Gastrocnemius medialis (tissue), 4 donors: ENCODE measurements around the gene PHC1. TPM values are rescaled to one million over a fixed set of nuclear protein-coding genes. Genes with fewer than 3 reads are reported as not detected.

Experiments used
- ATAC-seq, 2 donors: fragments of 150-250 bp; one replicate each; pipeline ENCODE4 v1.9.1; 2016
- DNase-seq, 2 donors: peaks; one replicate each; pipeline ENCODE4 v3.0.0-alpha.2; 2019
- H3K27ac ChIP-seq, 4 donors: fragments of 200-600 bp; sonication (generic); 1 replicate in 1 of 4; 2 replicates in 3 of 4; pipeline ENCODE4 v1.5.1; 2016 to 2018; ENCODE audit warnings: mild to moderate bottlenecking in 2 of 4, moderate library complexity in 1 of 4
- H3K27me3 ChIP-seq, 3 donors: fragments of 200-600 bp; sonication (generic) in 2 of 3; 1 replicate in 1 of 3; 2 replicates in 2 of 3; pipeline versions ENCODE4 v1.5.1 to v1.6.0; 2016 to 2019; ENCODE audit warnings: mild to moderate bottlenecking in 1 of 3, moderate library complexity in 1 of 3
- H3K36me3 ChIP-seq, 2 donors: fragments of 200-600 bp; sonication (generic) in 1 of 2; one replicate each; pipeline ENCODE4 v1.5.1; 2017 to 2018
- H3K4me1 ChIP-seq, 2 donors: fragments of 200-600 bp; sonication (generic) in 1 of 2; one replicate each; pipeline ENCODE4 v1.5.1; 2016 to 2017; ENCODE audit warnings: mild to moderate bottlenecking in 2 of 2
- H3K4me3 ChIP-seq, 4 donors: fragments of 200-600 bp; sonication (generic) in 3 of 4; 1 replicate in 1 of 4; 2 replicates in 3 of 4; pipeline ENCODE4 v1.5.1; 2016 to 2019; ENCODE audit warnings: mild to moderate bottlenecking in 2 of 4
- H3K9me3 ChIP-seq, 3 donors: fragments of 200-600 bp; sonication (generic) in 2 of 3; 1 replicate in 1 of 3; 2 replicates in 2 of 3; pipeline ENCODE4 v1.5.1; 2016 to 2019
- CTCF ChIP-seq, 5 experiments: fragments of 450-650 bp in 3 of 5; fragments of 200-600 bp in 2 of 5; sonication (generic) in 2 of 5; IDR thresholded peaks in 4 of 5; conservative IDR thresholded peaks in 1 of 5; 1 replicate in 4 of 5; 2 replicates in 1 of 5; pipeline ENCODE4 v1.5.1; 2016 to 2019; ENCODE audit warnings: antibody characterized with exemption in 5 of 5, mild to moderate bottlenecking in 3 of 5, moderate library complexity in 3 of 5
- POLR2A ChIP-seq, 2 donors: fragments of 450-650 bp; IDR thresholded peaks; one replicate each; pipeline ENCODE4 v1.6.1; 2017; ENCODE audit warnings: antibody characterized with exemption in 2 of 2, mild to moderate bottlenecking in 2 of 2, moderate library complexity in 2 of 2
- in situ Hi-C, 4 donors: fragments of 200-750 bp; cut with MboI; loops; one replicate each; pipeline versions ENCODE4 v1.15.0 to v1.8.0; 2017; ENCODE audit warnings: low sequenced_read_pairs in 4 of 4
- intact Hi-C: fragments of 100-400 bp; cut with DNase I; formaldehyde crosslinking; loops from one replicate; pipeline ENCODE4 v1.15.1; 2023; ENCODE audit warnings: low total_unique reads
- total RNA-seq, 4 donors: library from RNA; depleted of rRNA; stranded (reverse); fragments of >200 nt; gene quantifications; one replicate each; pipeline versions ENCODE4 v1.1.0 to v1.2.3, GENCODE V29; 2016

PHC1 gene
- total RNA-seq, 4 donors from 2014 or later = 21.9 to 33.5 (median 30.1) TPM

GRCh38 chr12:8957561-8957960, 43.3 kb downstream of the PHC1 start:
- intact Hi-C loops = no loop called here
- TF ChIP-seq CTCF (IDR thresholded peaks at IDR 0.05 in 4 of 5, conservative IDR thresholded peaks at IDR 0.05 in 1 of 5) (no peak), POLR2A (IDR thresholded peaks at IDR 0.05) (no peak)
- Histone ChIP-seq H3K4me3 (no peak overlapping the region), H3K4me1 (no peaks in the 10 kb centered on the region), H3K27me3 (no peaks in the 10 kb centered on the region), H3K9me3 (no peaks in the 10 kb centered on the region), H3K36me3 (peaks cover 0 to 13% of the 10 kb centered on the region in 2 donors), H3K27ac (no peak overlapping the region)
- no peak for ATAC-seq
- in situ Hi-C loops = loop anchor here in 1 of 4 donors (10.0 kb wide), 1 partner anchor 87 kb away; no protein-coding TSS in a partner anchor
- no peak for DNase-seq

DNA sequence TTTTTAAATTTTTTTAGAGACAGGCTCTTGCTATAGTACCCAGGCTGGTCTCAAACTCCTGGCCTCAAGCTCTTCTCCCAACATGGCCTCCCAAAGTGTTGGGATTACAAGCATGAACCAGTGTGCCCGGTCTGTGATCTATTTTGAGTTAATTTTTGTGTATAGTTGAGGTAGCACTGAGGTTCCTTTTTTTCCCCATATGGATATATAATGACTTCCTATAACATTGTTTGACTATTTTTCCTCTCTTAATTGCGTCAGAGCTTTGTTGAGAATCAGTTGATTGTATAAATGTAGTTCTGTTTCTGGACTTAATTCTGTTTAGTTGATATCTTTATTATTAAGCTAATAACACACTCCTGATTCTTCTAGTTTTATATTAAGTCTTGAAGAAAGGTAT, 43.8 kb downstream of the PHC1 start:
- H3K36me3 ChIP-seq = peaks cover 0 to 12% of the 10 kb centered on the region in 2 donors
- no peaks in the 10 kb centered on the region for H3K9me3 ChIP-seq
- TF ChIP-seq CTCF (IDR thresholded peaks at IDR 0.05 in 4 of 5, conservative IDR thresholded peaks at IDR 0.05 in 1 of 5) (no peak), POLR2A (IDR thresholded peaks at IDR 0.05) (no peak)
- no peak for DNase-seq
- intact Hi-C loops = no loop called here
- H3K4me1 ChIP-seq = no peaks in the 10 kb centered on the region
- no peak overlapping the region for H3K4me3 ChIP-seq
- in situ Hi-C loops = loop anchor here in 1 of 4 donors (10.0 kb wide), 1 partner anchor 87 kb away; no protein-coding TSS in a partner anchor
- H3K27ac ChIP-seq = no peak overlapping the region
- no peak for ATAC-seq
- H3K27me3 ChIP-seq = no peaks in the 10 kb centered on the region

GRCh38 chr12:8960176-8960575, 45.9 kb downstream of the PHC1 start:
- DNase-seq (no peak), ATAC-seq (no peak)
- Histone ChIP-seq H3K27me3 (no peaks in the 10 kb centered on the region), H3K27ac (no peak overlapping the region), H3K4me1 (no peaks in the 10 kb centered on the region), H3K4me3 (no peak overlapping the region), H3K36me3 (no peaks in the 10 kb centered on the region), H3K9me3 (no peaks in the 10 kb centered on the region)
- in situ Hi-C loops (no loop called here), intact Hi-C loops (no loop called here)
- TF ChIP-seq CTCF (IDR thresholded peaks at IDR 0.05 in 4 of 5, conservative IDR thresholded peaks at IDR 0.05 in 1 of 5) (no peak), POLR2A (IDR thresholded peaks at IDR 0.05) (no peak)

DNA sequence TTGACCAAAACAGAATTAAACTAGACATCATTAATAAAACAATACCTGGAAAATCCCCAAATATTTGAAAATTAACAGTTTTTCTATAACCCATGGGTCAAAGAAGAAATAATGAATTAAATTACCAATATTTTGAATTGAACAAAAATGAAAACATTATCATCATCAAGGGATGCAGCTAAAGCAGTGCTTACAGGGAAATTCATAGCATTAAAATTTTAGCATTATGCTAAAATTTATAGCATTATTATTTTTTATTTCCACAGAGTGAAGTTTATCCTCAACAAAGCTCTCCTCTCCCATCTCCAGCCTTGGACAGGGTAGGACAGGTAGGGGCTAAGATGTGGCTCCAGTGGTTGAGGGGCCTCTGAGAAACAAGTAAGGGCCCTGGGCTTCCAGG, 54.5 kb downstream of the PHC1 start:
- Histone ChIP-seq H3K27me3 (no peaks in the 10 kb centered on the region), H3K27ac (no peak overlapping the region), H3K9me3 (no peaks in the 10 kb centered on the region), H3K4me3 (no peak overlapping the region), H3K4me1 (no peaks in the 10 kb centered on the region), H3K36me3 (no peaks in the 10 kb centered on the region)
- no peak for TF ChIP-seq CTCF (IDR thresholded peaks at IDR 0.05 in 4 of 5, conservative IDR thresholded peaks at IDR 0.05 in 1 of 5)
- TF ChIP-seq POLR2A (IDR thresholded peaks at IDR 0.05) = no peak
- no peak for DNase-seq
- intact Hi-C loops = no loop called here
- in situ Hi-C loops = no loop called here
- no peak for ATAC-seq

DNA sequence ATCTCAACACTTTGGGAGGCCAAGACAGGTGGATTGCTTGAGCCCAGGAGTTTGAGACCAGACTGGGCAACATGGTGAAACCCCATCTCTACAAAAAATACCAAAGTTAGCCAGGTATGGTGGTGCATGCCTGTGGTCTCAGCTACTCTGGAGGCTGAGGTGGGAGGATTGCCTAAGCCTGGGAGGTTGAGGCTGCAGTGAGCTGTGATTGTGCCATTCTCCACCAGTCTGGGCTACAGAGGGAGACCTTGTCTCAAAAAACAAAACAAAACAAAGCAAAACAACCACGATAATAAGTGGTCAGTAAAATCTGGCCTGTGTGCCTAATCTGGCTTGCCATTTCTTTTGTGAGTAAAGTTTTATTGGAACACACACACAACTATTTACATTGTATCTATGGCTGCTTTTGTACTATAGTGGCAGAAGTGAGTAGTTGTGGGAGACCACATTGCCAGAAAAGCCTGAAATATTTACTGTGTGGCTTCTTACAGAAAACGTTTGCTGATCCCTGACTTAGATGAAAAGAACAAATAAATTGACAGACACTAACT, 55.6 kb downstream of the PHC1 start:
- Histone ChIP-seq H3K27ac (no peak overlapping the region), H3K27me3 (no peaks in the 10 kb centered on the region), H3K36me3 (no peaks in the 10 kb centered on the region), H3K9me3 (no peaks in the 10 kb centered on the region), H3K4me1 (no peaks in the 10 kb centered on the region), H3K4me3 (no peak overlapping the region)
- in situ Hi-C loops = no loop called here
- intact Hi-C loops = no loop called here
- TF ChIP-seq CTCF (IDR thresholded peaks at IDR 0.05 in 4 of 5, conservative IDR thresholded peaks at IDR 0.05 in 1 of 5) (no peak), POLR2A (IDR thresholded peaks at IDR 0.05) (no peak)
- ATAC-seq (no peak), DNase-seq (no peak)
